ENCODE measurements around the gene METTL22.

The METTL22 gene

GRCh38 chr16:8621222-8621571 is 301 bp upstream of the METTL22 start:
- Histone ChIP-seq H3K9me3 (no peaks in the 10 kb centered on the region), H3K27ac (peak overlapping the region; percentile 76), H3K4me1 (ENCODE audit: control insufficient read depth in 1 of 2, insufficient read depth in 1 of 2, low read depth in 1 of 2, low read length in 1 of 2) (peaks cover 12 to 15% of the 10 kb centered on the region in 2 experiments), H3K4me3 (ENCODE audit: low read depth in 1 of 2, low read length in 1 of 2) (peak overlapping the region; percentile 90), H3K36me3 (peaks cover 9% of the 10 kb centered on the region), H3K27me3 (peaks cover 40% of the 10 kb centered on the region)
- no peak for TF ChIP-seq CTCF (IDR thresholded peaks at IDR 0.05)

GRCh38 chr16:8622315-8622656 is 788 bp downstream of the METTL22 start:
- Histone ChIP-seq H3K36me3 (peaks cover 19% of the 10 kb centered on the region), H3K9me3 (no peaks in the 10 kb centered on the region), H3K4me3 (ENCODE audit: low read depth in 1 of 2, low read length in 1 of 2) (peak overlapping the region; percentile 90), H3K27me3 (peaks cover 37% of the 10 kb centered on the region), H3K27ac (peak overlapping the region; percentile 76), H3K4me1 (ENCODE audit: control insufficient read depth in 1 of 2, insufficient read depth in 1 of 2, low read depth in 1 of 2, low read length in 1 of 2) (peaks cover 12 to 15% of the 10 kb centered on the region in 2 experiments)
- TF ChIP-seq CTCF (IDR thresholded peaks at IDR 0.05): no peak

GRCh38 chr16:8623634-8624033 is 2.1 kb downstream of the METTL22 start:
- Histone ChIP-seq H3K9me3 (no peaks in the 10 kb centered on the region), H3K36me3 (peaks cover 31% of the 10 kb centered on the region), H3K27me3 (peaks cover 24% of the 10 kb centered on the region), H3K4me3 (ENCODE audit: low read depth in 1 of 2, low read length in 1 of 2) (no peak overlapping the region), H3K4me1 (ENCODE audit: control insufficient read depth in 1 of 2, insufficient read depth in 1 of 2, low read depth in 1 of 2, low read length in 1 of 2) (peaks cover 12 to 15% of the 10 kb centered on the region in 2 experiments), H3K27ac (peak overlapping the region; percentile 30)
- no peak for TF ChIP-seq CTCF (IDR thresholded peaks at IDR 0.05)

- Histone ChIP-seq H3K27me3 (peaks cover 5% of the 10 kb centered on the region), H3K4me1 (ENCODE audit: control insufficient read depth in 1 of 2, insufficient read depth in 1 of 2, low read depth in 1 of 2, low read length in 1 of 2) (peaks cover 13 to 15% of the 10 kb centered on the region in 2 experiments), H3K4me3 (ENCODE audit: low read depth in 1 of 2, low read length in 1 of 2) (no peak overlapping the region), H3K27ac (no peak overlapping the region), H3K9me3 (no peaks in the 10 kb centered on the region), H3K36me3 (peaks cover 50% of the 10 kb centered on the region)
- TF ChIP-seq CTCF (IDR thresholded peaks at IDR 0.05): no peak
Measured at GRCh38 chr16:8625491-8626087, 4.1 kb downstream of the METTL22 start.

- no peak for TF ChIP-seq CTCF (IDR thresholded peaks at IDR 0.05)
- H3K4me1 ChIP-seq (ENCODE audit: control insufficient read depth in 1 of 2, insufficient read depth in 1 of 2, low read depth in 1 of 2, low read length in 1 of 2): peaks cover 23 to 25% of the 10 kb centered on the region in 2 experiments
- H3K4me3 ChIP-seq (ENCODE audit: low read depth in 1 of 2, low read length in 1 of 2): no peak overlapping the region
- H3K9me3 ChIP-seq: no peaks in the 10 kb centered on the region
- peaks cover 50% of the 10 kb centered on the region for H3K36me3 ChIP-seq
- peak overlapping the region; percentile 10 for H3K27ac ChIP-seq
- no peaks in the 10 kb centered on the region for H3K27me3 ChIP-seq
Measured at GRCh38 chr16:8626946-8627345, 5.4 kb downstream of the METTL22 start.

Data from neutrophil (primary cell).